ENCODE data around the gene ITGA3.

ITGA3 gene

DNA sequence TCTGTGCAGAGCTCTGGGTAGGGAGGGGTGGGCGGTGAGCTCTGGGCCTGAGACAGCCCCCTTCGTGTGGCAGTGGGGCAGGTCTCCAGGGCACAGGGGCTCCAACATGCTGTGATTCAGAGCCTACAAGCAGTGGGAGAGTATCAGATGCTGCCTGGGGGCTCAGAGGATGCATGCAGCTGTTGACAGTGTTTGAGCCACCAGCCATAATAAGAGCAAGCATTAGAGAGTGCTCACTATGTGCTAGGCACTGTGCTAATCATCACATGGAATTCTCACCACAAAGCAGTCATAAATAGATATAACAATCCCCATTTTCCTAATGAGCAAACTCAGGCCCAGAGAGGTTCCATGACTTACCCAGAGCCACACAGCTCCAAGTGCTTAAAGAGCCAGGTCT is 47.3 kb downstream of the ITGA3 start:
- no peaks in the 10 kb centered on the region for H3K4me1 Mint-ChIP-seq (ENCODE audit: low read depth)
- H3K4me3 Mint-ChIP-seq, result no peak overlapping the region
- no peaks in the 10 kb centered on the region for H3K27me3 Mint-ChIP-seq (ENCODE audit: low read depth)
- no peak overlapping the region for H3K27ac Mint-ChIP-seq
- H3K36me3 Mint-ChIP-seq (ENCODE audit: low read depth), result no peaks in the 10 kb centered on the region
- no peak for DNase-seq (ENCODE audit: low spot score)
- H3K9me3 Mint-ChIP-seq, result no peaks in the 10 kb centered on the region

DNA sequence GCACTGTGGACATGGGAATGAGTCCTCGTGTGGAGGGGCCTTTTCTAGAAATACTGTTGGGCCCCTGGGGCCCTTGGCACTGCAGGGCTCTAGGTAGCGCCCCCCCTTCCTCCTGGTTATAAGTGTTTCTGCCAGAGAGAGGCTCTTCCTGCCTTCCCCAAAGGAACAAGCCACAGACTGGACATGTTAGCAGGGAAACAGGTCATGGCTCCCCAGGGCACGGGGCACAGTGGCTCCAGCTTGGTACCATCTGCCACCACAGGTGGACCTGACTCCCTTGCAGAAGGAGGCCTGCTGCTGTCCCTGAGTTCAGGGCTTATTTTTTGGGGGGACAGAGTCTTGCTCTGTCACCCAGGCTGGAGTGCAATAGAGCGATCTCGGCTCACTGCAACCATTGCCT is 48.0 kb downstream of the ITGA3 start:
- Mint-ChIP-seq H3K36me3 (ENCODE audit: low read depth) (no peaks in the 10 kb centered on the region), H3K4me1 (ENCODE audit: low read depth) (no peaks in the 10 kb centered on the region), H3K27me3 (ENCODE audit: low read depth) (no peaks in the 10 kb centered on the region), H3K27ac (no peak overlapping the region), H3K4me3 (no peak overlapping the region), H3K9me3 (no peaks in the 10 kb centered on the region)
- DNase-seq (ENCODE audit: low spot score), result no peak

DNA sequence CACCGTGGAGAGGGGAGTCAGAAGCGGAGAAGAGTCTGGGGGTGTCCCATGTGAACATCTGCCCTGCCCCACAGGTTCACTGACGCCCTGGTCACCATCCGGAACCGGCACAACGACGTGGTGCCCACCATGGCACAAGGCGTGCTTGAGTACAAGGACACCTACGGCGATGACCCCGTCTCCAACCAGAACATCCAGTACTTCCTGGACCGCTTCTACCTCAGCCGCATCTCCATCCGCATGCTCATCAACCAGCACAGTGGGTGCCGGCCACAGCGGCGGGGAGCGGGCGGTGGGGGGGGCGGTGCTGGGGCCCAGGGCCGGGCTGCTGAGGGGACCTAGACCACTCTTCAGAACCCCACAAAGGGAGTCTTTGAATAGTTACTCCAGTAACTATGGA is 49.9 kb downstream of the ITGA3 start:
- DNase-seq (ENCODE audit: low spot score), result no peak
- no peak overlapping the region for H3K27ac Mint-ChIP-seq
- H3K27me3 Mint-ChIP-seq (ENCODE audit: low read depth), result no peaks in the 10 kb centered on the region
- H3K4me1 Mint-ChIP-seq (ENCODE audit: low read depth), result no peaks in the 10 kb centered on the region
- no peaks in the 10 kb centered on the region for H3K36me3 Mint-ChIP-seq (ENCODE audit: low read depth)
- no peak overlapping the region for H3K4me3 Mint-ChIP-seq
- H3K9me3 Mint-ChIP-seq, result no peaks in the 10 kb centered on the region

DNA sequence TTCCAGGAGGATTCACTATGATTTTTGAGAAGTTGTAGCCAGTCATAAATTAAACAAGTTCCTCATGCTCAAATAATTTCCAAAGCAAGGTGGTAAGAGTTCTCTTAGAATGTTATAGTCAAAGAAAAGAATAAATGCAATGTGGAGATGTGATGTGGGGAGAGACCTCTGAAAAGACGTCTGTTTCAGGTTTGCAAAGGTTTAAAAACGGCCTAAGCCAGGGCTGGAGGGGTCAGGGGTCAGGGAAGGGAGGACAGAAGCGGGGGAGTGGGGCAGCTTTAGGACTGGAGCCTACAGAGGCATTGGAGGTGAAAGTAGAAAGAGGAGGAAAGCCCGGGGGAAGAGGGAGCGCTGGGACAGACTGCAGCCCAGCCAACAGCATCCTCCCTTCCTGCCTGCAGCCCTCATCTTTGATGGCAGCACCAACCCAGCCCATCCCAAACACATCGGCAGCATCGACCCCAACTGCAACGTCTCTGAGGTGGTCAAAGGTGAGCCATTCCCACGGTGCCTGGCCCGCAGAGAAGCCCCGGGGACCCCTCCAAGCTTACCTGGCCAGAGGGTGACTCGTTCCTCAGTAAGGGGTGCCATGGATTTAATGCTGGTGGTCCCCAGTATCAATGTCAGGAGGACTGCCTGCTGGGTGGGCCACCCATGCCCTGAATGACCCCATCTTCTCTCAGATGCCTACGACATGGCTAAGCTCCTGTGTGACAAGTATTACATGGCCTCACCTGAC is 50.7 kb downstream of the ITGA3 start:
- Mint-ChIP-seq H3K27ac (no peak overlapping the region), H3K4me1 (ENCODE audit: low read depth) (no peaks in the 10 kb centered on the region), H3K9me3 (no peaks in the 10 kb centered on the region), H3K4me3 (no peak overlapping the region), H3K36me3 (ENCODE audit: low read depth) (no peaks in the 10 kb centered on the region), H3K27me3 (ENCODE audit: low read depth) (no peaks in the 10 kb centered on the region)
- no peak for DNase-seq (ENCODE audit: low spot score)

DNA sequence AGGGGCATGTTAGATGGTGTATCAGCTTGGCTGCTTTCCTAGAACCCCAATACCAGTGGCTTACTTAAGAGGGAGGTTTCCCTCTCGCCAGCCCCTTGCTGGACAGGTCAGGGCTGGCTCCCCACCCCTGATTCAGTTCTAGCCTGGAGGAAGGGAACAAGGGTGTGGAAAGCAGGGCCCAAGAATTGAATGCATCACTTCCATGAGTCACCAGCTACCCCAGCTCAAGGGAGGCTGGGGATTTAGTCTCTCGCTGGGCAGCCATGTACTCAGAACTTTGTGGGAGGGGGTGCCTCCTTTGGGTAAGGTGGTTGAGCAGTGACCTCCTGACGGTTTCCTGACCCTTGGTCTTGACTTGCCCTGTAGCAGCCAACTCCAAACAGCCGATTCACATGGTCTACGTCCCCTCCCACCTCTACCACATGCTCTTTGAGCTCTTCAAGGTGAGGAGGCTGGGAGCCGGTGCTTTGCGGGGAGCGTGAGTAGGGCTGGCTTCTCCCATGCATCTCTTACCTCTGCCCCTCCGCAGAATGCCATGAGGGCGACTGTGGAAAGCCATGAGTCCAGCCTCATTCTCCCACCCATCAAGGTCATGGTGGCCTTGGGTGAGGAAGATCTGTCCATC is 52.0 kb downstream of the ITGA3 start:
- Mint-ChIP-seq H3K9me3 (no peaks in the 10 kb centered on the region), H3K36me3 (ENCODE audit: low read depth) (no peaks in the 10 kb centered on the region), H3K27ac (no peak overlapping the region), H3K4me1 (ENCODE audit: low read depth) (no peaks in the 10 kb centered on the region), H3K27me3 (ENCODE audit: low read depth) (no peaks in the 10 kb centered on the region), H3K4me3 (no peak overlapping the region)
- no peak for DNase-seq (ENCODE audit: low spot score)

DNA sequence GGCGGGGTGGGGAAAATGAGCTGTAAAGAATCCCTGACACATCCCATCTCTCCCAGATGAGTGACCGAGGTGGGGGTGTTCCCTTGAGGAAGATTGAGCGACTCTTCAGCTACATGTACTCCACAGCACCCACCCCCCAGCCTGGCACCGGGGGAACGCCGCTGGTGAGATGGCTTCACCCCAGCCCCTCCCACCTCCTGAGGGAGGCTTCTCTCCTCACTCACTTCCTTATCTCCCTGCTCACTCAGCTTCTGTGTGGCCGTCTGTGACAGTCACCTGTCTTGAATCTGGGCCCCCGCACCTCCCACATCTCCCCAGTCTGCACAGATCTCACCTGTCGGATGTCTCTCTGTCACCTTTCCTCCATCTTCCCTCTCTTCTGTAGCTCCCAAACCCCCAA is 52.6 kb downstream of the ITGA3 start:
- H3K27me3 Mint-ChIP-seq (ENCODE audit: low read depth), result no peaks in the 10 kb centered on the region
- H3K27ac Mint-ChIP-seq, result no peak overlapping the region
- DNase-seq (ENCODE audit: low spot score), result no peak
- no peaks in the 10 kb centered on the region for H3K4me1 Mint-ChIP-seq (ENCODE audit: low read depth)
- H3K36me3 Mint-ChIP-seq (ENCODE audit: low read depth), result no peaks in the 10 kb centered on the region
- H3K4me3 Mint-ChIP-seq, result no peak overlapping the region
- H3K9me3 Mint-ChIP-seq, result no peaks in the 10 kb centered on the region

DNA sequence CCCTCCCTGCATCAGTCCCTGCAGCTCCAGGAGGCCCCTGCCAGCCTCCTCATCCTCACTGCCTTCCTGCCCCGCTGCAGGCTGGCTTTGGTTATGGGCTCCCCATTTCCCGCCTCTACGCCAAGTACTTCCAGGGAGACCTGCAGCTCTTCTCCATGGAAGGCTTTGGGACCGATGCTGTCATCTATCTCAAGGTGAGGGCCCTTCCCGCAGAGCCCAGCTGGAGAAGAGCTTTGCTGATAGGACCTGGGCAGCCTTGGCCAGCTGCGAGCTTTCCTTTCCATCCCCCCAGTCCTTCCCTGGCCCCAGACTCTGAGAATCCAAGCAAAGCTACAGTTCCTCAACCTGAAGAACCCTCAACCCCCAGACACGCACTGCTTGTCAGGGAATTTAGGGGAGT is 53.3 kb downstream of the ITGA3 start:
- Mint-ChIP-seq H3K27me3 (ENCODE audit: low read depth) (no peaks in the 10 kb centered on the region), H3K4me1 (ENCODE audit: low read depth) (no peaks in the 10 kb centered on the region), H3K36me3 (ENCODE audit: low read depth) (no peaks in the 10 kb centered on the region), H3K9me3 (no peaks in the 10 kb centered on the region), H3K4me3 (no peak overlapping the region), H3K27ac (no peak overlapping the region)
- no peak for DNase-seq (ENCODE audit: low spot score)

DNA sequence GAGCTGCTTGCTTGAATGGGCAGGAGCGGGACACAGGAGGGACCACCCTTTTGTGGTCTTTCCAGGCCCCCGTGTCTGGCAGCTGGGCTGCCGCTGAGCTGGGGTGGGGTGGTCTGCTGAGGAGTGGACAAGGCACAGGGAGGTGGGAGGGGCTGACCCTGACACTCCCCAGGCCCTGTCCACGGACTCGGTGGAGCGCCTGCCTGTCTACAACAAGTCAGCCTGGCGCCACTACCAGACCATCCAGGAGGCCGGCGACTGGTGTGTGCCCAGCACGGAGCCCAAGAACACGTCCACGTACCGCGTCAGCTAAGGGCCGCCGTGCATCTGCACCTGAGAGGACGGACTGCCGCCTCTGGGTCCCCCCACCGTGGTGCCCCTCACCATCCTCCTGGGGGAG is 53.9 kb downstream of the ITGA3 start:
- H3K27ac Mint-ChIP-seq, result no peak overlapping the region

DNA sequence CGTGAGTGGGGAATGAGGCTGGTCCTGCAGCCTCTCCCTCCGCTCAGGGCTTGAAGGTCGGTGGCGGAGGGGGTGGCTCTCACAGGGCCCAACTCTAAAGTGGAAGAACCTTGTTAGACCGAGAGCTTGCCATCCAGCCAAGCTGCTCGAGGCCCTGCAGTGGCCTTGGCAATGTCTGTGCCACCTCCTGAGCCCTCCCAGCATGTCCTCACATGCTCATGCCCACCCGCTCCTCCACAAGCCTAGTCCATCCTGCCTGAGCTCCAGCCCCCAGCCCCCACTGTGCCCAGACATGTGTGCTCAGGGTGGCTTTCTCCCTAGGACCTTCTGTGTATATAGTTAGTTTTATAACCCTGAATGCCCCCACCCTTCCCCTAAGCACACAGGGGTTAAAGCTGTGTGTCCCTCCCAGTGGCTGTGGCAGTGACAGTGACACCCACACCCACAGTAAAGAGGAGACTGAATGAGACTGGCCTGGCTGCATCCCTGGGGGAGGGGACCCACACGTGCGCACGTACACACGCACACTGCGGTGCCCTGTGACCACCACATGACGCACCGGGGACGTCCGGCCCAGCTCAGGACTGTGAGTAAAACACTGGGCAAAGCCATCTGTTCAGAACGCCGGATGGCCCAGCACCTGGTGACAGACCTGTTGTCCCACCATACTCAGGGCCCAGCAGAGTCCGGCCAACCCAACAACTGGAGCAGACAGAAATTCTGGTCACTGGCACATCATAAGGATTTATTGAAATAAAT is 54.9 kb downstream of the ITGA3 start:
- Mint-ChIP-seq H3K27me3 (ENCODE audit: low read depth) (peaks cover 5% of the 10 kb centered on the region), H3K36me3 (ENCODE audit: low read depth) (no peaks in the 10 kb centered on the region), H3K4me1 (ENCODE audit: low read depth) (peaks cover 6% of the 10 kb centered on the region), H3K4me3 (no peak overlapping the region), H3K9me3 (no peaks in the 10 kb centered on the region), H3K27ac (no peak overlapping the region)
- no peak for DNase-seq (ENCODE audit: low spot score)

More for the DNA sequence above, 53.9 kb downstream of the ITGA3 start:
- DNase-seq (ENCODE audit: low spot score), result no peak
- Mint-ChIP-seq H3K9me3 (no peaks in the 10 kb centered on the region), H3K36me3 (ENCODE audit: low read depth) (no peaks in the 10 kb centered on the region), H3K4me1 (ENCODE audit: low read depth) (peaks cover under 1% of the 10 kb centered on the region), H3K27me3 (ENCODE audit: low read depth) (no peaks in the 10 kb centered on the region), H3K4me3 (no peak overlapping the region)

DNA sequence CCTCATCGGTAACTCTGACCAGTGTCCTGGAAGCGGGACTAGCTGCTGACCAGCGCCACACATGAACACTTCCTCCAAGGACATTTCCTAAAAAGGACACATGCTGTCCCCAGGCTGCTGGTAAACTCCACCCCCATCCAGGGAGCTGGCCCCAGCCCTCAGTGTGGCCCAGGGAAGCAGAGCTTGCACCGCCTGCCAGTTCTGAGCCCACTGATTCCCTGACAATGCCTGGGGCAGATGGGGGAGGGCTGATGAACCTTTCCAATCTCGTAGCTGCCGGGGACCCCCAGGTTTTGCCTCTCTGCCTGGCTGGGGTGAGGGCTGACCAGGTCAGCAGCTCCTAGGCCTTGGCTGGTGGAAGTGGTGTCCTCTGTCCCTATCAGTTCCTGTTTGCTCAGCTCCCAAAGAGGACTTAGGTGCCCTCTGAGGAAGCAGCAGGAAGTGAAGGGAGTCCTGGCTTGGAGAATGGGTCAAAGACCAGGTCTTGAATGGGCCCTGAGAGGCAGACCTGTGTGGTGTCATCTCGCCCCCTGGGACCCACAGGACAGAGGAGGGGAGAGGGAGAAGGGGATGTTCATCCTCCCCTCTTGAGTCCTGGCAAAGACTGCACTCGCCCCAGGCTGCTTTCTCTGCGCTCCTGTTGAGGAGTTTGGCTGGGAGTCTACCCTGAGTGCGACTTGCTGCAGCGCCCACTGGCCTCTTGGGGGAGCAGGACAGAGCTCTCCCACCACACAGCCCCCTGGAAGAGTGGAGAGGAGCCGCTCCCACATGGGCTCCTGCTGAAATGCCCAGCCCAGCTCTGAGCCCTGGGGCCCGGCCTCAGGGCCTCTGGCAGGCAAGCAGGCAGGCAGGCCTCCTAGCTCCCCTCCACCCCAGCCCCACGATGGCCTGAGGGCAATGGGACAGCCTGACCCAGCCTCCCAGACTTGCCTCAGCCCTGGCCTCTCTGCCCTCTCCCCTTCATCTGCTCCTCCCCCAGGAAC is 56.1 kb downstream of the ITGA3 start:
- Mint-ChIP-seq H3K4me3 (no peak overlapping the region), H3K9me3 (no peaks in the 10 kb centered on the region), H3K36me3 (ENCODE audit: low read depth) (no peaks in the 10 kb centered on the region), H3K27me3 (ENCODE audit: low read depth) (peaks cover 14% of the 10 kb centered on the region), H3K27ac (no peak overlapping the region), H3K4me1 (ENCODE audit: low read depth) (peaks cover 10% of the 10 kb centered on the region)
- no peak for DNase-seq (ENCODE audit: low spot score)

DNA sequence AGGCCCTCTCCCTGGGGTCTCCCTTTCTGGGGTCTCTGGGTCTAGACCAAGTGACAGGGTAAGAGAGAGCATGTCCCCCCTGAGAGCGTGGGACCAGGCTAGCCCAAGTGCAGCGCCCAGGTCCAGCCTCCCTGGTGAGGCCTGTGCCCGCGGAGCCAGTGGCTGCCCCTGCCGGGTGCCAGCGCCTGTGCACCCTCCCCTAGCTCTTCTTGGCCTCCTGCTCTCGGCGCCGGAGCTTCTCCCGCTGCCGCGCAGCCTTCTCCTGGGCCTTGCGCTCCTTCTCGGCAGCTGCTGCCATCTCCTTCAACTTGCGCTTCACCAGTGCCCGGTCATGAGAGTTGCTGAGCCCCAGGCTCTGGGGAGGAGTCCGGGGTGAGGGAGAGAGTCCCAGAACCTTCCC is 56.8 kb downstream of the ITGA3 start:
- no peak overlapping the region for H3K27ac Mint-ChIP-seq
- peaks cover 10% of the 10 kb centered on the region for H3K4me1 Mint-ChIP-seq (ENCODE audit: low read depth)
- no peaks in the 10 kb centered on the region for H3K36me3 Mint-ChIP-seq (ENCODE audit: low read depth)
- H3K4me3 Mint-ChIP-seq, result no peak overlapping the region
- no peaks in the 10 kb centered on the region for H3K9me3 Mint-ChIP-seq
- peaks cover 18% of the 10 kb centered on the region for H3K27me3 Mint-ChIP-seq (ENCODE audit: low read depth)
- no peak for DNase-seq (ENCODE audit: low spot score)

DNA sequence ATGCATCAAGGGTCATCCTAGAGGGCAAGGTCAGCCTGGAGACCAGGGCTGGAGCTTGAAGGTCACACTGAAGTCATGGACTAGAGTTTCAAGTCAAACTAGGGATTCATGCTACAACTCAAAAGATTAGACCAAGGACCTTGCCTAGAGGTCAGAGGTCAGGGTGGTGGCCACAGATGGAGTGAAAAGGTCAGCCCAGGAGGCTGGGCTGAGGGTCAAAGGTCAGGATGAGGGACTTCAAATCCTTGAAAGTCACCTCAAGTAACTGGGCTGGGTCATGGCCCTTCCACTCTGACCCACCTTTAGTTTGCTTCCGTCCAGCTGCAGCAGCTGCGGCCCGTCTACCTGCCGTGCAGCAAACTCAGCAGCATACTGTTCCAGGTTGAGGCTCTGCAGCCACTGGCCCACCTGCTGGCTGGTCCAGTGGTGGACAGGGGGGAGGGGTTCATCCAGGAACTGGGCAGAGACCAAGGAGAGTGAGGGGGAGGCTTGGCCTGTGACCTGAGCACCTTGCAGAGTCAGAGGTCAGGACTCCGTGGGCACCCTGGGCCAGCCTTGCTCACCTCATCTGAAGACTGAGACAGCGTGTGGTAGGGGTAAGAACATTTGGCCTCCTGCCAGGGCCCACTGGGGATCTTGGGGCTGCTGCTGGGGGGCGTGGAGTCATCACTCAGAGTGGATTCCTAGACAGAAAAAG is 57.9 kb downstream of the ITGA3 start:
- Mint-ChIP-seq H3K9me3 (no peaks in the 10 kb centered on the region), H3K36me3 (ENCODE audit: low read depth) (no peaks in the 10 kb centered on the region), H3K4me1 (ENCODE audit: low read depth) (peaks cover 10% of the 10 kb centered on the region), H3K27me3 (ENCODE audit: low read depth) (peaks cover 28% of the 10 kb centered on the region), H3K4me3 (no peak overlapping the region), H3K27ac (no peak overlapping the region)
- no peak for DNase-seq (ENCODE audit: low spot score)

DNA sequence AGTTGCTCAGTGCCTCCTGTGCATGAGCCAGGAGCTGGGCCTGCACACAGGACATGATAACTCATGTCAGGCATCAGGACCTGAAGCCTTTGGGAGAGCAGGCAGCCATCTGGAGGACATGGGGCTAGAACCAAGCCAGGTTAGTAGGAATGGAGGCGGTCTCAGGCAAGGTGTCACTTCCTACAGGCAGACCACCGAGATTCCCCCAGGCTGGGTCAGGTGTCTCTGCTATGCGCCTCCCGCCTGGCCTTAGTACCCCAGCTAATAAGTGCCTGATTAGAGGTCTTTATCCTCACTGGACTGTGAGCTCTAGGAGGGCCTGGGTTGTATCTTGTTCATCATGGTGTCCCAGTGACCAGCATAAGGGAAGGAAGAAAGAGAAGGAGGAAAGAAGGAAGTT is 58.5 kb downstream of the ITGA3 start:
- no peak overlapping the region for H3K4me3 Mint-ChIP-seq
- peaks cover 10% of the 10 kb centered on the region for H3K4me1 Mint-ChIP-seq (ENCODE audit: low read depth)
- peaks cover 34% of the 10 kb centered on the region for H3K27me3 Mint-ChIP-seq (ENCODE audit: low read depth)
- DNase-seq (ENCODE audit: low spot score), result no peak
- H3K9me3 Mint-ChIP-seq, result no peaks in the 10 kb centered on the region
- H3K36me3 Mint-ChIP-seq (ENCODE audit: low read depth), result no peaks in the 10 kb centered on the region
- H3K27ac Mint-ChIP-seq, result no peak overlapping the region

Measured in T-helper 2 cell treated with Interferon-gamma antibody and Interleukin-4, amounts not matched to agents 5 μg/mL and 100 μg/mL, for 36 hours (primary cell).